ENCODE data around the gene AUH.
"Not testable (repeated sequence)": the region's sequence is repeated elsewhere in the genome, so short reads cannot be mapped to it uniquely, and the experiment has no call there.

The AUH gene

DNA sequence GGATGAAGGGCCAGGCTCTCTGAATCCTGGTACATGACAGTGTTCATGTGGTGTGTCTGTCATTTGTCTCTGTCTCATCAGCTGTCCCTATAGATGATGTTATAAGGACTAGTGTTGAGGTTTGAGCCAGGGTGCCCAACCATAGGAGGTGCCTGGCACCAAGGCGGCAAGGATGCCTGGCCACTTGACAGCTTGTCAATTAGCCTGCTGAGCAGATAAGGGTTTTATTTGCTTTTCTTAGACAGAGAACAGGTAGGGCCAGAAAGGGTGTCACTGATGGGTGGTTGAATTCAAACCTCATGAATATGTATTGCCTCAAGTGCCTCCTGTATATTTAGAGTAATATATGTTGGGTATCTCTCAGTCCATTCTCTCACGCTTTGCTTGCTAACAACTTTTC, 30.1 kb upstream of the AUH start:
- TF ChIP-seq, protein P1, sequence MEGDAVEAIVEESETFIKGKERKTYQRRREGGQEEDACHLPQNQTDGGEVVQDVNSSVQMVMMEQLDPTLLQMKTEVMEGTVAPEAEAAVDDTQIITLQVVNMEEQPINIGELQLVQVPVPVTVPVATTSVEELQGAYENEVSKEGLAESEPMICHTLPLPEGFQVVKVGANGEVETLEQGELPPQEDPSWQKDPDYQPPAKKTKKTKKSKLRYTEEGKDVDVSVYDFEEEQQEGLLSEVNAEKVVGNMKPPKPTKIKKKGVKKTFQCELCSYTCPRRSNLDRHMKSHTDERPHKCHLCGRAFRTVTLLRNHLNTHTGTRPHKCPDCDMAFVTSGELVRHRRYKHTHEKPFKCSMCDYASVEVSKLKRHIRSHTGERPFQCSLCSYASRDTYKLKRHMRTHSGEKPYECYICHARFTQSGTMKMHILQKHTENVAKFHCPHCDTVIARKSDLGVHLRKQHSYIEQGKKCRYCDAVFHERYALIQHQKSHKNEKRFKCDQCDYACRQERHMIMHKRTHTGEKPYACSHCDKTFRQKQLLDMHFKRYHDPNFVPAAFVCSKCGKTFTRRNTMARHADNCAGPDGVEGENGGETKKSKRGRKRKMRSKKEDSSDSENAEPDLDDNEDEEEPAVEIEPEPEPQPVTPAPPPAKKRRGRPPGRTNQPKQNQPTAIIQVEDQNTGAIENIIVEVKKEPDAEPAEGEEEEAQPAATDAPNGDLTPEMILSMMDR (conservative IDR thresholded peaks at IDR 0.05; ENCODE audit: low read depth, low read length), result no peak
- no peak for DNase-seq (ENCODE audit: low read depth)
- no peak overlapping the region for H3K4me3 ChIP-seq (ENCODE audit: low read length)

DNA sequence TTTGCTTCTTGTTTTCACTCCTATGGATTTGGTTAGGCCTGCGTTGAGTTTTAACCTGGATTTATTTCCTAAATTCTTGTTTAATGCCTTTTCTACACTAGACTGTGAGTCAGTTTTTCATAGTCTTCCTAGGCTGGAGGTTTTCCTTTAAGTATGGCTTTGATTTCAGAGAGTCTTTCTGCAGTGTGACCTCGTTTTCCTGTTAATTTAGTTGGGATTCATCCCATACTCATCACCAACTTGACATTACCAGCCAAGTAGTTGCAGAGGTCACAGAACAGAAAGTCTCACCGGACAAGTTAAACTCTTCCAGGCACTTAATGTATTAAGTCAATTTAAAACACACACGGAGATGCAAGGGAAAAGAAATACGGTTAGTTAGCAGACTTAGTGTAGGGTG, 29.7 kb upstream of the AUH start:
- H3K4me3 ChIP-seq (ENCODE audit: low read length), result no peak overlapping the region
- TF ChIP-seq, protein P1 (conservative IDR thresholded peaks at IDR 0.05; ENCODE audit: low read depth, low read length), result no peak
- DNase-seq (ENCODE audit: low read depth), result no peak

GRCh38 chr9:91389686-91390085, 28.0 kb upstream of the AUH start:
- H3K4me3 ChIP-seq (ENCODE audit: low read length); DNase-seq (ENCODE audit: low read depth): not testable (repeated sequence)

- DNase-seq (ENCODE audit: low read depth), result no peak
- no peak overlapping the region for H3K4me3 ChIP-seq (ENCODE audit: low read length)
- TF ChIP-seq, protein P1 (conservative IDR thresholded peaks at IDR 0.05; ENCODE audit: low read depth, low read length), result no peak
Measured at GRCh38 chr9:91386765-91387164, 25.0 kb upstream of the AUH start.

GRCh38 chr9:91384954-91385353, 23.2 kb upstream of the AUH start:
- no peak for DNase-seq (ENCODE audit: low read depth)
- H3K4me3 ChIP-seq (ENCODE audit: low read length), result no peak overlapping the region

DNA sequence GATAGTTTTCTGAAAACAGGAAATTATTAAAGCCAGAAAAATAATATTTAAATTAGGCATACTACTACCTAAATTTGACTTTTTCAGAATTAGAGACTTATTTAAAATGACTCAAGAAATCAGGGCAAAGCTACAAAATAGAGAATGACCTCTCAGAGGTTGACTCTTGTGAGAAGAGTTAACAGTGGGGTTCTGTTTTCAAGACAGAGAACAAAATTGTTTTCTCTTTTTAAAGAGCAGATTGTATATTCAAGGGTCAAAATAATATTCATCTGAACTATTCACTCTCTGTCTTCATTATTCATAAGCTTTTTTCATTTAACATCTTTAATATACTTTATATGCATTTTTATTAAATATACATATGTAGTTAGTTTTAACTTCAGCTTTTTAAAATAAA, 21.9 kb upstream of the AUH start:
- TF ChIP-seq, protein P1 (conservative IDR thresholded peaks at IDR 0.05; ENCODE audit: low read depth, low read length), result no peak
- no peak overlapping the region for H3K4me3 ChIP-seq (ENCODE audit: low read length)
- no peak for DNase-seq (ENCODE audit: low read depth)

More at GRCh38 chr9:91384954-91385353, 23.2 kb upstream of the AUH start:
- TF ChIP-seq, protein P1 (conservative IDR thresholded peaks at IDR 0.05; ENCODE audit: low read depth, low read length), result no peak

- TF ChIP-seq, protein P1 (conservative IDR thresholded peaks at IDR 0.05; ENCODE audit: low read depth, low read length), result no peak
- DNase-seq (ENCODE audit: low read depth), result no peak
- no peak overlapping the region for H3K4me3 ChIP-seq (ENCODE audit: low read length)
Measured at GRCh38 chr9:91382298-91382697, 20.6 kb upstream of the AUH start.

DNA sequence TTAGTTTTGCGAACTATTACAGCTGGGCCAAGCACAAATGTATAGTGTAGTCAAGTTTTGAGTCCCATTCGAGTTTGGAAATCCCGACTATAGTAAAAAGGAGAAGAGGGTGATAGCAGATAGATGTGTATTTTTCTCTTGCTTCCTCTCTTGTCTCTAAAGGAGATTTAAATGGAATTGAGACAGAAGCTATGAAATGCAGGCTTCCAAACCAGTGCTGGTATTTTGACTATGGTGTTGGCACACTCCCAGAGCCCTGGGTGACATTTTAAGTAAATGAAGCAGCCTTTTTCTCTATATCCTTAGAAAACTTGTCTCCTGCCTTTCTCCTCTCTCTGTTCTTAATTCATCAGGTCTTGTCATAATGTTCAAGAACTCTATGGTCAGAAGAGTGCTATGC, 17.7 kb upstream of the AUH start:
- DNase-seq (ENCODE audit: low read depth), result no peak
- no peak overlapping the region for H3K4me3 ChIP-seq (ENCODE audit: low read length)
- TF ChIP-seq, protein P1 (conservative IDR thresholded peaks at IDR 0.05; ENCODE audit: low read depth, low read length), result no peak

All from retinal pigment epithelial cell (primary cell).